GM19099 (cell line): ENCODE measurements around the gene HLA-DOA.

Experiments used
- POLR2A ChIP-seq: IDR thresholded peaks from 3 replicates; pipeline ENCODE4 v1.6.1; 2011; ENCODE audit warnings: low read depth; ENCODE audit not compliant: insufficient read length; ENCODE audit errors: extremely low read depth

Gene HLA-DOA

DNA sequence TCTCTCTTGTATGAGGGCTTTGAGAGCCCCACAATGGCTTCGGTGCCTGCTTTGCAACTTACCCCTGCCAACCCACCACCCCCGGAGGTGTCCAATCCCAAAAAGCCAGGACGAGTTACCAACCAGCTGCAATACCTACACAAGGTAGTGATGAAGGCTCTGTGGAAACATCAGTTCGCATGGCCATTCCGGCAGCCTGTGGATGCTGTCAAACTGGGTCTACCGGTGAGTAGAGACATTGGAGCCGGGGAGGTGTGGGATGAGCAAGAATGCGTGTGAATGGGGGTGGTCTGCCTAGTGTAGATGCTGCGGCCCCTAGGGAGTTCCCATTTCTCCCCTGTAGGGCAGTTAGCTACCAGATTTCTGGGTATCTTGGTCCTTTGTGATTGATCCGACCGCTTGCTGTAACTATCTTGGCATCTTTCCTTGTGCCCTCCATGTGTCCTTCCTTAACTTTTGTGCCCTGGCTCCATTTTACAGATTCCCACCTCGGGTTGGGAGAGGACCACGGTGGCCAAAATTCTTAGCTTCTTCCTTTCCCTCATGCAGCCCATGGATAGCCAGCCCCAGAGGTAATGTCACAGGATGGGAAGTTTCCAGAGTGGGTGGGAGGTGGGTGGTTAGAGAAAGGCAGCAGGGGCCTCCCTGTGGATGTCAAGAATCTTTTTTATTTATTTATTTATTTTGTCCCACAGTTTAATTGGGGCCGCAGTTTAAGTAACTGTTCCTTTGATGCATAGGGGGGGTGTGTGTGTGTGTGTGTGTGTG is 34.7 kb downstream of the HLA-DOA start:
- TF ChIP-seq POLR2A = peak; percentile 22

DNA sequence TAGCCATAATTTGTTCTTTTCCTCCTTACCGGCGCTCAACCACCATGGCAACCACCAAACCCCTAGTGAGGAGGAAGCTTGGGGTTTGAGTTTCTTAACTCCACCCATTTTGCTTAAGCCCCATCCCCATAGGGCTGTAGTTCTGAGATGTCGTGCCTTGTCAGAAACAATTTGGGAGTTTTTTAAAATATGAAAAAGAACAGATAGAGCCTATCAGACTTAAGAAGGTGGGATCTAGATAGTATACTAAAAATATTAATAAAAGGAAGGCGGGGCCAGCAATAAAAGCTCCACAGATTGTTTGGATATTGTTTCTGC is 35.4 kb downstream of the HLA-DOA start:
- no peak for TF ChIP-seq POLR2A

DNA sequence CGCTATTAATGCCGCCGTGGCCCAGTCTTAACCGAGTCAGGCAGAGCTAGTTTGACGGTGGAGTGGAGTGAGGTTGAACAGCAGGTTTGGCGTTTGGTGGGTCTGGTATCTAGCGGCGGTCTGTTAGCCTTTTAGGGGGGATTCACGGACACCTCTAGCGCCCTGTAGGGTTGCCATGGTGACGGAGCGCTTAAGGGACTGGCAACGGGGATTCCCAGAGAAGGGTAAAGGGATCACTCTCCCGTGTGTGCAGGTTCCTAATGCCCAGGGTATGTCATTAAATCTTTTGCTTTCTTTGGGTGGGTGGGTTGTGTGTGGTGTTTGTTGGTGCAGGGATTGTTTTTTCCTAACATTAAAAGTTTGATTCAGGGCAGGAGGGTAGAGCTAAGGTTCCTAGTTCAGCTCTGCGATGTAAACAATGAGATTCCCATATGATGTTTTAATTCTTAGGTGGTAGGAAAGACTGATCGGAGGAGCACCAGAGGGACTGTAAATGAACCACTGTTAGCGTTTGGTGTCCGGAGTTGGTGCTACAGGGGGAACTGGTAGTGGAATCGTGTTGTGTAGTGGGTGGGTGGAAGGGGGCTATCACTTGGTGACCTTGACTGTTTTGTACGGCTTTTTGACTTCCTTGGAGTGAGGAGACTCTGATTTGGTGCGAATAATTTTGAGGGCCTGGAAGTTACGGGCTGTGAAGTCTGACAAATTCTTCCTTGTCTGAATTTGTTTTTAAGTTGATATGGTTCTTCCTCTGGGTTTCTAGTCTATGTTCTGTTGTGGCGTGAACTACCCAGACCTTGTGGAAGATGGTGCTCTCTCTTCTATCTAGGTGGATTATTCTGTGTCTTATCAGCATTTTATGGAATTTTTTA is 36.0 kb downstream of the HLA-DOA start:
- no peak for TF ChIP-seq POLR2A

DNA sequence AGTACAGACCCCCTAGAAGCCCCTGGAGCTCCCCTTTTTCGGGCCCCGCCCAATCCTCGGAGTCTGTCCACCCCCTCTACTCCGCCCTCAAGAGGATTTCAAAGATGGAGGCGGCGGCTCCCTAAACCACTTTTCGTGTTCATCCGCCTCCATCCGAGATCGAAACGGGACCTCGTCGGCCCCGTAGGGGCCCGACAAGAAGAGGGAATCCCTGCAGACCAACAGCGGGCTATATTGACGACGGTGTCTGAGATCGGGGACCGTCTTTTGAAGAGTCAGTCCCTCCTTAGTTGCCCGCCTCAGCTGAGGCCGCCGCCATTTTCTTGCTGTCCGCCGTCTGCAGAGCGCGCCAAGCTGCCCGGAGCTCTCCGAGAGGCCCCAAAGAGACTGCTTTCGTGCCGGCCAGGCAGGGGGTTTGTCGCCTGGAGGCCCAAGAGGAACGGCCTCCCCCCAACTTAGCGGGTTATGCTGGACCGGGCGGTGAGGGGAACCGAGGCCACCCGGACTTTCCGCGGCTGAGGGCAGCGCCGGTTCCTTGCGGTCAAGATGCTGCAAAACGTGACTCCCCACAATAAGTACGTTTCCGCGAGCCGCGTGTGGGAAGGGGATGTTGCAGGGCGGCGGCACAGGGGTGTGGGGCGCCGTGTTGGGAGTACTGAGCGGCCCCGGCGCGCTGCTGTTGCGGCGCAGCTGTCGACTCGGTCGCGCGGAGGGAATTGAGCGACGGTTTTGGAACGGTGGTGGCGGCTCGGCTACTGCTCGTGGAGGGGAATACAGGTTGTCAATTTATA is 36.8 kb downstream of the HLA-DOA start:
- peak; percentile 38 for TF ChIP-seq POLR2A

DNA sequence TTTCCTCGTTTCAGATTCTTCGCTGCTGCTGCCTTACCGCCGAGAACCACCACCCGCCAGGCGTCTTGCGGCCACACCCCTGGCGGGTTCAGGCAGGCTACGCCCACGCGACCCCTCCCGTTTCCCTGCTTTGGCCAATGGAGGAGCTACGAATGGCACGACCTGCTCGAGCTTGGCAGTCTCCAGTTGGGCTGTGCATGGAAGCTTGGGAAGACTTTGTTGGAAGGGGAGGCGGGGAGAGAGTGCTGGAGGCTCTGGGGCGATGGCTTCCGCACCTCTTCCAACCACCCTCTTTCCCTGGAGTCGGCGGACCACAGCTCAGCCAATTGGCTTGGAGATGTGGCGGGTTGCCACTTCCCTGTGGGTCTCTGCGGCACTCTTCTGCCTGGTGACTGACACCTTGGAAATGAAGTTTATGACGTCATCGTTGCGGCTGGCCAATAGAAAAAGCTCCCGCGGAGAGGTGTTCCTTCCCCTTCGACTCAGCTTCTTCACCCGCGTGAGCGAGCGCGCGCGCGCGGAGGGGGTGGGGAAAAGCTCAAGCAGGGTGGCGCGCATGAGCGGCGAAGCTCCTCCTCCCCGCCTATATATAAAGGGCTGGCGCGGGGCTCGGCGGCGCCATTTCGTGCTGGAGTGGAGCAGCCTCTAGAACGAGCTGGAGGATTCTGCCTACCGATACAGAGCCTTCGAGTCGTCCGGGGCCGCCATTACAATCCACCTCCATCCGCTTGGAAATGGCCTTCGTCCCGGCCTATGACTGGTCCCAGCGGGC is 37.6 kb downstream of the HLA-DOA start:
- TF ChIP-seq POLR2A = peak; percentile 100

DNA sequence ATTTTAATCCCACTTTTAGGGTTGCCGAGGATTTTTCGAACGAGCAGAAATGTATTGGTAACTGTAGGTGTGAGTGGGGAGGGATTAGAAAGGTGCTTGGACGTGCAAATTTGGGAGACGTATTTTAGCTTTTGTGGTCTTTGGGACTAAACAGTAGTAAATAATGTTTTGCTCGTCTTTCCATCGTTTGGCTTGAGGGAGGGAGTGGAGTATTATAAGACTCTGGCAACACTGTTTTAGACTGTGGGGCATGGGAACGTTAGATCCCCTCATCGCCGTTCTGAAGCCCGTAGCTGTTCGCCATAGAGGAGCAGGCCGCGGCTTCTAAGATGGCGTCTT is 38.2 kb downstream of the HLA-DOA start:
- TF ChIP-seq POLR2A = no peak

DNA sequence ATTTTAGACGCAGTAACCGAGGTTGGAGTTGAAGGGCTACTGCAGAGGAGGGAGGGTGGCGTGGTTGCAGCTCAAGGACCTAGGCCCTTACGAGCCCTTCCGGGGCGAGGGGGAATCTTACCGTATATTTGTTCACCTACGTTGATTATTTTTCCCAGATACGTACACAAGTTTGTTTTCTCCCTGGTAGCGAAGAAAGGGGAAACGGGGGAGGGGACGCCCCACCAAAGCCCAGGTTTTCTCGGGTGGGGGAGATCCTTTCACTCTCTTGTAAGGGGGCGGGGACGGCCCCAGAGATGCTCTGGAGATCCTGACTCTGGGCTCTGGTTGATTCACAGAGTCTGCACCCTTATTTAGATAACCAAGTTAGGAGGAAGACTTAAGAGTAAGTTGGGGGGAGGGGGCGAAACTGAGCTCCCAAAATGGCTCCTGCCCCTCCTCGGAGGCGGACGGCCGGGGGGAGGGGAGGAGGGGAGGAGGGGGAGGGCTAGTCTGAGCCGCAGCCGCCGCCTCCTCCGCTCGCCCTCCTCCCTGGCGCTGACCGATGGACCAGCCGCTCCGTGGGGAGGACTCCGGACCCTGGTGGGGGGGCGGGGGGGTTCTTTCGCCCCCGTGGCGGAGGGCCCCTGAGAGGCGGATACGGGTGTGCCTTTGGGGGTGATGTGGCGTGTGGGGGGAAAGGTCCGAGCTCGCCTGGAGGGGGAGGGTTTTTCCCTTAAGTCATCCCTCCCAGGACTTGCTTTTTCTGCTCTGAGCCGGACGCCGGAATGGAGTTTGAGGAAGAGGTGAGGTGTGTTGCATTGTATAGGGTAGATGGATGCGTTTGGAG is 38.8 kb downstream of the HLA-DOA start:
- peak; percentile 61 for TF ChIP-seq POLR2A

DNA sequence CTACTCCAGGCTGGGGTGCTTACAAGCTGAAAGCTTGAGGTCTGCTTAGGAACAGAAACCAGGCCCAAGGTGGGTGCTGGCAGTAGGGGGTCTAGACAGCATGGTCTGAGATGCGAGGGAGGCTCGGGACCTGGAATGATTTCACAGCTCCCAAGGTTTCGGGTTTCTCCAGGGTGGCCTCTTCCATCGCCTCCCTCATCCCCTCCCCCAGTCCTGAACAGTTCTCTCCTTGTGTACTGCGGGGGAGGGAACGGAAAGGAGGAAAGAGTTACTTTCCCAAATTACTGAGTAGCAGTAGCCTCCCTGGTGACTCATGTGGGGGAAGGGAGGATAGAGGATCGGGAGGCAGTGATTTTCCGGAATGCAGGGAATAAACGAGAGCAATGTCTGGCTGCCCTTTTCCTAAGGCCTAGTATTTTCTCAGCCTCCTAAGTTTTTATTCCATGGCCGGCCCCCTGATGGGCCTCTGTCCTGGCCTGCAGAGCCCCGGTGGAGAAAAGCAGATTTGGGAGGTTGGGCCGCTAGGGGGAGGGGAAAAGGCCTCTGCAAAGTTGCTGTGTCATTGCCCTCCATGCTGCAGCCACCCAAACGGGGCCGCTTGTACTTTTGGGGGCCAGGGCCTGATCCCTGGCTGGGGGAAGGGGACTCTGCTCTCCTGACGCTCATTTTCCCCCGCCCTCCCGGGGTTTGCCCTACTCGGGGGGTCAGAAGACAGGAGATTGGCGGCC is 39.5 kb downstream of the HLA-DOA start:
- no peak for TF ChIP-seq POLR2A

DNA sequence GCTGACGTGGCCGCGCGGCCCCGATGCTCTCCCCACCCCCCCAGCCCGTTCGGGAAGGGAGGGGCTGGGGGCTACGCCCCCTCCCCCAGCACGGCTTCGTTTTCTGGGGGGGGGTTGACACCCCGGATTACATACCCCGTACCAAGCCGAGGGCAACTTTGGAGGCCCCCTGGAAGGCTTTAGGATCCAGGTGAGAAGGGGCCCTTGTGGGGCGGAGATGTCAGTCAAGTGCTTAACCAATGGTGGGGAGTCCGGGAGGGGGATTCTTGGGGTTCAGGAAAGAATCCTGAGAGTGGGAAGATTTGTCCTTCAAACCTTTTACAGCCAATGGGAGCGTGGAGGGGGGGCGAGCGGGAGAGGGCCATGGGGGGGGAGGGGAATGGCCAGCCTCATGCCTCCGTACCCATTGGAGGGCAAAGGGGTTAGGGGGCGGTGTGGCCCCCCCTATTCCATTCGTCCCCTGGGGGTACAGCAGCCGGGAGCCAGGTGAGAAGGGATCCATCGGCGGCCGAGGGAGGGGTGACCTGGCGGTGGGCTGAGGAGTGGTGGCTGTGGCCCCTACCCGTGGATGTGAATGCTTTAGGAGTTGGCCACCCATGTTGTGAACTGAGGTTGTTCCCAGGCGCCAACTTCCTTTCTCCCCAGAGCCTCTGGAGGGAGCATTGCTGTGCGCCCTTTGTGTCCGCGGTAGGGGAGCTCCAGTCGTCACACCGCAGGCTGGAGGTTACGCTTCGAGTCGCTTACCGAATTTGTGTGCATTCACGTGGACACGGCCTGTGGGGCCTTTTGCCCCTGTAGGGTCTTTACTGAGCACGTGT is 40.3 kb downstream of the HLA-DOA start:
- no peak for TF ChIP-seq POLR2A

DNA sequence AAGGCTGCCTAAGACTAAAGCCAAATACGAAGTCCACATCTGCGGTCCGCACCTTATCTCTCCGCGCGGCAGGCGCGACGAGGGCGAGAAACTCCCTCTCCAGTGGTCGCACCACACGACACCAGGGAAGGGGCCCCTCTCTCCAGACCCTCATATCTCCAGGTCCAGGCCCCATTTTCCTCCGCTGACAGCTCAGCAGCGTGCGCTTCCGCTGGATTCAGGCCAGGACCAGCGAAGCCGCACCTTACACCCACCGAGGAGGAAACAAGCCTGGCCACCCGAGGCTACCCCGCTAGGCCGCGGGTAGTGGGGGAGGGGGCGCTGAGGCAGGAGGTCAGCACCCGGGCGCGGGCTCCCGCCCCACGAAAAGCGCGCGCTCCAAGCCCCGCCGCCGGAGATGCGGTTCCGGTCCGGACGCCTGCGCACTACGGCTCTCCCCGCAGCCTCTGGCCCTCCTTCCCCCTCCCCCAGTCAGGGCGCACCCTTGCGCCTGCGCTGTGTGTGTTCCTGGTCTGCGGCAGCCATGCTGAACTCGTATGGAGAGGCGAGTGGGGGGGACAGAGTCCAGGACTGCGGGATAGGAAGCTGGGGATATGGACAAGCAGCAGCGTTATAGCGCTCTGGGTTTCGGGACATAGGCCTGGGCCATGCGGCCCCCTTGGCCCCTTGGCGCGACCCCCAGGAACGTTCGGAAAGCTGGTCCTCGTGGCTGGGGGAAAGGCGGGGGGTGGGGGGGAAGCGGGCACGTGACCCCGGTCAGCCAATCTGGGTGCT is 41.1 kb downstream of the HLA-DOA start, which contains the start of gene BRD2:
TSS of gene BRD2 (plus strand) at position 502 of the 774 bp plus-strand sequence. CDS start 4,305 bp downstream, outside the sequence.
- peak; percentile 79 for TF ChIP-seq POLR2A
